HUDEP-2 (cell line): ENCODE data around the gene DDRGK1.
"Not testable (repeated sequence)": the region's sequence is repeated elsewhere in the genome, so short reads cannot be mapped to it uniquely, and the experiment has no call there.

ENCODE experiments used
- DNase-seq, 76 experiments: peaks; one replicate each; lab custom pipeline; 2025; ENCODE audit not compliant: unreplicated experiment in 76 of 76; lab: John Stamatoyannopoulos, UW

DDRGK1 gene

DNA sequence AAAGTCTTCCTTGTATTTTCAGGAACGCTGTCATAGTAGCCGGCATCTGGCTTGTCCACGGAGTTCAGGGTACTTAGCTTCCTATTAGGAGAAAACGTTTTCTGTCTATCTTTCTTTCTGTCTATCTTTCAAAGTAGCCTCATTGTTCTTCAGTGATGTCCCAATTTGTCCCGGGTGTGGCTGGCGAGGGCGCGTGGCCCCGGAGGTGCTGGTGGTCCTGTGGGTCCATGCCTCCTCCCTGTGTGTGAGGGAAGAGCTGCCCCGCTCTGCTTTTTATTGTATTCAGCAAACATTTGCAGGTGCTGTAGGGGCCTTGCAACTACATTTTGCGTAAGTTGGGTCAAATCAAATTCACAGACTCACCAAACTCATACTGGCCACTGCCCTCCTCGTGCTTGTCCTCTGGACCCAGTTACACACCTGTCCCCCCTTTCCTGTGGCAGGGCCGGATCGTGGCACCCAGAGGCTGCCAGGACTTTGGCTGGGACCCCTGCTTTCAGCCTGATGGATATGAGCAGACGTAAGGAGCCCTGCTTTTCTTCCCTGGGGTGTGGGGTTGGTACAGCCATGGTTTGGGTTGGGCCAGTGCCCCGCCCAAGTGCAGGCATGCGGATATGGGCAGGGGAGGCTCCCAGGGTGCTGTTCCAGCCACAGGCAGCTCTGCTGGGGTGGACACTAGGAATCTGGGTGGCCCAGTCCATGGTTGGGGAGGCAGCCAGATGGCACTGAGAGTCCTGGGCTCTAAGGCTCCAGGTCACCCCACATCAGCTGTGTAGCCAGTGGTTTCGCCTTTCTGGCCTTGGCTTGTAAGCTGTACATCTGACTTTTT, 17.1 kb upstream of the DDRGK1 start:
- DNase-seq, result no peak

DNA sequence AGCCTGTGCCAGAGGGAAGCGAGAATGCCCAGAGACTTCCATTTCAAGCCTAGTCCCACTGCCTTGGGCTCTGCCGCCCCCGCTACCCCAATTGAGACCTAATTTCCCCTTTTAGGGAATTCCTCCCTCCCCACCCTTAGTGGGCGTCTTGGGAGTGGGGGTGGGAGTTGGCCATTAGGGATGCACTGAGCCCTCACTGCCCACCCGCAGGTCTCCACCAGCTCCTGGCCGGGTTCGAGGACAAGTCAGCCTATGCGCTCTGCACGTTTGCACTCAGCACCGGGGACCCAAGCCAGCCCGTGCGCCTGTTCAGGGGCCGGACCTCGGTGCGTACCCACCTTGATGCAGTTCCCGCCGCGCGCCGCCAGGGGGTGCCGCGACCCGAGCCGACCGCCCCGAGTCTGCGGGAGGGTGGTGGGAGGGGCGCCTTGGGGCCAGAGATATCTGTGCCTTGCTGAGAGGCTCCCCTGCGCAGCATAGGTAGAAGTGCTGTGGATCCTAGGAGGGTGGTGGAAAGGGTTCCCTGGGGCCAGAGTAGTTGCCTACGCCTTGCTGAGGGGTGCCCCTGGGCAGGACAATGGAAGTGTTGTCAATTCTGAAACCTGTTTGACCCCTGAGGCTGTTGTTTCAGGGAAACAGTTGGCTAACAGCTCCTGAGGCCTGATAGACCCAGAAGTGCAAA, 14.0 kb upstream of the DDRGK1 start:
- DNase-seq, result peak in 56 of 76 experiments; percentile 10 to 80 (median 54)

DNA sequence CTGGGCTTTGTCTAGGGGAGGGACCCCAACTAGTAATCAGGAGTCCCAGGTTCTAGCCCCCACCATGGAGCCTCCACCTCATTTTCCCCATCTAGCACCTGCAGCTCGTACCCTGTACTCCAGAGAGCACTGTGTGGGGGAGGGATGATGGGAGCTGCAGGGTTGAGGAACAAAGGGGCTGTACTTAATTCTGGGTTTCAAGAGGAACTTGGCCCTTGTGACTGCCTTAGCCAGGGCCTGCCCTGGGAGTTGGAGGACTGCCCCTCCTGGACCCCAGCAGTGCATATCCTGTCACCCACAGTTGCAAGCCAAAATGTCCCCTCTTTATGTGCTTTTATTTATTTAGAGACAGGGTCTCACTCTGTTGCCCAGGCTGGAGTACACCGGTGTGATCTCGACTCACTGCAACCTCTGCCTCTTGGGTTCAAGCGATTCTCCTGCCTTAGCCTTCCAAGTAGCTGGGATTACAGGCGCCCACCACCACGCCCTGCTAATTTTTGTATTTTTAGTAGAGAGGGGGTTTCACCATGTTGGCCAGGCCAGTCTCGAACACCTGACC, 11.0 kb upstream of the DDRGK1 start:
- not testable (repeated sequence) for DNase-seq

- no peak for DNase-seq
Measured at GRCh38 chr20:3213226-3213625, 8.7 kb upstream of the DDRGK1 start.

GRCh38 chr20:3210346-3210745, 5.9 kb upstream of the DDRGK1 start:
- peak in 1 of 76 experiments; percentile 21 for DNase-seq

DNA sequence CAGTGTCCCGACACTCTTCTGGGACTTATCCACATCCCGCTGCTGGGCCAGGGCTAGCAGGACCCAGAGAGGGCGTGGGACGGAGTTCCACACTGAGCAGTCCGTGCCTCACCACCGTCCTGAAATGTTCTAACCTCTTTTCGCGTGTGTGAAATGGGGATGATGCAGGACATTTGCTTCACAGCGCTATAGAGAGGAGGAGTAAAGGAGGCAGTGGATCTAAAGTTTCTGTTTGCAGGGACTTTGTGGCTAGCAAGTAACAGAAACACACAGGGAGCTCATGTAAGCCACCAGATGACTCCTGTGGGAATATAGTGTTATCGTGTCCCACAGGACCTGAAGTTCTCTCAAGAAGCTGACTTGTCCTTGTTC, 5.5 kb upstream of the DDRGK1 start:
- DNase-seq, result peak in 4 of 76 experiments; percentile 8 to 40 (median 34)

DNA sequence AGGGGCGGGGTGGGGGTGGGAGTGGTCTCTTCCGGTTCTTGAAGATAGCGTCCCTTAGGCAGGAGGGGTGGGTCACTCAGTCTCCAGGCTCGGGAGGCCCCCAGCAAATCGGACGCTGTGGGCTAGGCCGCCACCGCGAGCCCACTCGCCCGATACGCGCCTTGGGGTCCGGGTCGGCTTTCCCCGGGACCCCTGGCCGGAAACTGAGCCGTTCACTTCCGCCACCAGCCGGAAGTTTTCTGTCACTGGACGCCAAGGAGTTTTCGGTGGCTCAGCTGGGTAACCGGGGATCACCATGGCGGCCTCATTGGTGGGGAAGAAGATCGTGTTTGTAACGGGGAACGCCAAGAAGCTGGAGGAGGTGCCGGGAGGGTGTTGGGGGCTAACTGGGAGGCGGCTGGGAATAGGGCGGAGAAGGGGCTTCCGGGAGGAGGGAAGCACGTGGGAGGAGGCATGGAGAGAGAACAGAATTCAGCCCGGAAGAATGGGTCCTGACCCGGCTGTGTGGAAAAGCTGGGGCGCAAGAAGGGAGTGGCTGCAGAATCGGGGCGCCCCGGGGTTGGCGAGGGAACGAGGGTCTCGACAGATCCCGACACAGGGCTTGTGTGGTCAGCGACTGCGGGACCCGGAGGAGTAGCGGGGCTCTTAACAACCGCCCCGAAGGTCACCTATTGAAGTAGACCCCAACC, 4.9 kb upstream of the DDRGK1 start, which contains the start of gene ITPA:
Gene ITPA (plus strand): TSS at position 242 of the 689 bp plus-strand sequence. CDS start 54 bp downstream, at position 296.
- DNase-seq, result peak in 53 of 76 experiments; percentile 12 to 64 (median 37)

GRCh38 chr20:3208786-3209256, 4.3 kb upstream of the DDRGK1 start:
- peak in 3 of 76 experiments; percentile 25 to 50 (median 41) for DNase-seq

GRCh38 chr20:3203315-3204123, 963 bp downstream of the DDRGK1 start:
- DNase-seq, result peak in 35 of 76 experiments; percentile 8 to 59 (median 37)

- DNase-seq, result no peak
Measured at GRCh38 chr20:3202965-3203314, 1.5 kb downstream of the DDRGK1 start.

DNA sequence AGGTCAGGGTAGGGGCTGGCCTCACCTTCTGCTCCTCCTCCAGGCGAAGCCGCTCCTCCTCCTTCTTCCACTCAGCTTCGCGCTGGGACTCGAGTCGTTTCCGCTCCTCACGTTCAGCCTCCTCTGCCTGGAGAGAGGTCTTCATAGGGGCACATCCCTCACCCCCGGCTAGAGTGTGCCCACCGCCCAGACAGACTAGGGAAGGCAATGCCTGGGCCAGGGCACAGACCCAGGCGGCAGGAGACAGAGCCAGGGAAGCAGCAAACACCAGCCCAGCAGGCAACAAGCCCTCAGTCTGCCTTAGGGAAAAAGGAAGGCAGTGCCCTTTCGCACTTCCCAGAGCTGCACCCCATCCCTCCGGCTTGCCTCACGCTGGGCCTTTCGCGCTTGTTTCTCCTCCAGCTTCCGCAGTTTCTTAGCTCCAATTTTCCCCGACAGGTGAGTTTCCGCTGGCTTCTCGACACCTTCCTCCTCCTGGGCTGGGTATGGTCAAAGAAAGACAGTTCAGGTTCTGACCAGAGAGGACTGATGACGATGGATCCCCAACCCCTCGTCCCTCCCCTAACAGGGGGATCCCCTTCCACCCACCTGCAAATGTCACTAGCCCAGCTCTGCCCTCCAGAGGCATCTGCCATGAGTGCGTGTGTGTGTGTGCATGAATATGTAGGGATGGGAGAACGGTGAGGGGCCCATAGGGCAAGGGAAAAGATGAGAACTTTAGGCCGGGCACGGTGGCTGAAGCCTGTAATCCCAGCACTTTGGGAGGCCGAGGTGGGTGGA, 4.3 kb downstream of the DDRGK1 start:
- DNase-seq, result no peak

GRCh38 chr20:3199206-3199605, 5.3 kb downstream of the DDRGK1 start:
- DNase-seq, result no peak

DNA sequence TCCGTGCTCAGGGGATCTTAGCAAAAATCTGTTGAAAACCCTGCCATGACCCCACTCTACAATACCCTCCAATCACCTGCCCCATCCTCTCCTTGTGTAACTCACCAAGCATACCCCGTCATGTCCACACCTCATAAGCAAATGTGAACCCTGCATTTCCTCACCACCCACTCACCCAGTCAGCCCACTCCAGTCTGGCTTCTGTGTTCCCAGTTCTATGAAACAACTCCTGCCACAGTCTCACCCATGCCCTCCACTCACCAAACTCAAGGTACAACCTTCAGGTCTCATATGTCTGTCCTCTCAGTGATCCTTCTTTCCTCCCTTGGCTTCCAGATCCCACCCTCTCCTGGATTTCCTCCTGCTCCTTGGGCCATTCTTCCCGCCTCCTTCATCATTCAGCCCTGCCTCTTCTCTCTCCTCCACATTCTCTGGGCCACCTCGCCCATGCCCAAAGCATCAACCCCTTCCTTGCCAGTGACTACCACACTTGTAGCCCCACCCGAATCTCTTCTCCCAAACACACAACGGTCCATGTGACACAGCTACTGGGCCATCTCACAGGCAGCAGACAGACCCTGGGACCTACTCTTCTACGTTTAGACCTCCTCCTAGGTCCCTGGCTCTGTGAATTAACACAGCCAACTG, 8.8 kb downstream of the DDRGK1 start:
- no peak for DNase-seq

DNA sequence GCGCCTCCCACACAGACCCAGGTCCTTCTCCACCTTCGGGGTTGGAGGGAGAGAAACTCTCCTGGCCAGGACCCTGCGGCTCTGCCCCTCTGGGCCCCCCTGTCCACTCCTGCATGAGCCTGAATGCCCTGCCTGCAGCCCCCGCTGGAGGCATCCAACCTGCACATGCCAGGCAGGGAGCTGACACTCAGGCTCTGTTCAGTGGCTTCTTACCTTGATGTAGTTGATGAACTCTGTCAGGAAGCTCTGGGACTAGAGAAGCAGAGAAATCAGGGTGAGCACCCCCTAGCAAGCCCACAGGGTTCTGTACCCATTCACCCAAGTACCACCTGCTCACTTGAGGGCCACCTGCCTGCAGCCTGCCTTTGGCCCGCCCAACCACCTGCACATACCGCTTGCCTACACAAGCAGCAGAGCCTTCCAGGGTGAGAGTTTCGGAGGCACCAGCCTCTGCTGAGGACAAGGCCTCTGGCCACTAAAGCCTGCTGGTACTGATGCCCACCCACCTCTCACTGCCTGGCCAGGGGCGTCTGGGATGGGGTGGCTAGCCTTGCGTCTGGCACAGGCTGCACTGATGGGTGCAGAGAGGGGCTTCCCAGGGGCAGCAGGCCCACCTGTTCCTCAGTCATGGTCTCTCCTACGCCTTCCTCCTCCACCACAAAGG, 9.7 kb downstream of the DDRGK1 start:
- no peak for DNase-seq

- no peak for DNase-seq
Measured at GRCh38 chr20:3193806-3194616, 10.5 kb downstream of the DDRGK1 start.

DNA sequence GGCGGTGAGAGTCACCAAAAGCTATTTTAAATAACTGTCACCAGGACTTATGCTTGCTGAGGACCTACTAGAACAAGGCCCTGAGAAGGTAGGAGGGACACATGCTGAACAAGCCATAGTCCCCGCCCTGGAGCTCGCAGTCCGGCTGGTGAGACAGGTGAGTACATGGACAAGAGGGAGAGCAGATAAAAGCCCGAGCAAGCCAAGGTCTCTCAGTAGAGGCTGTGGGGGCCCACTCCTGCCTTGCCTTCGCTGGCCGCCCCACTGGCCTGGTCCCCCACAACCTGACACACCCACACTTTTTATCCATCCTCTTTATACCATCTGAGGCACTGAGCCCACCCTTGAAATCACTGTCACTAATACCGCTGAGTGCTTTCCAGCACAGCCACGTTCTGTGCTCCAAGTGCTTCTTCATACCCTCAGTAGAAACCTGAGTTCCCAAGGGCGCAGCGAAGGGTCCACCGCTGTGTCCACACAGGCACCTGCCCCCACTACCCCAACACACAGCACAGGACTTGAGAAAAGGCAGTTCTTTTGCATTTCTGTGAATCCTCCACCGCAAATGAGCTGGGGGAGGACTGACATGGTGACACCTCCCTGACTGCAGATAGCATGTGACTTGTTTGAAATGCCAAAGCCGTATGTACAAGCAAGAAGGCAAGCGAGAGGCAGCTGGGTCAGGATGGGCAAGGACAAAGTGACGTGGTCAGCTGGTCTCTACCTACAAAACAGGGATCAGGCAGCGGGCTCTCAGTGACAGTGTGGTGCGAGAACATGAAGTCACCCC, 12.1 kb downstream of the DDRGK1 start:
- DNase-seq, result no peak

DNA sequence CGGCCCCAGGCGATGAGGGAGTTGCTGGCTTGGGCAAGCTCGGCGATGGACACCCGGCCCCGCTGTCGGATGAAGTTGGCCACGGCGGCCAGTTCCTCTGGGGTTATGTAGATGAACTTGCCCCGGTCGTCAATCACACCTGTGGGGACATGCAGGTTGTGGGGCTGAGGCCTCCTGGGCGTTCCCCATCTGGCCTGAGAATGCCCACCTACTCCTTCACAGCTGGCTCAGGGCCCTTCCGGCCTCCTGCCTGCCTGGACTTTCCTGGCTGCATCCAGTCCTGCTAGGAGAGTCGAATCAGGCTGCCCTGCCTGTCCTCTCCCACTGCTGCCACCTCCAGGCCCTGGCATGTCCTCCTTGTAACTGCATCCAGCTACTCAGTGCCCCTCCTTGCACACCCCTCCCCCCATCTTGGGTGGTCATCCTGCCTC, 13.8 kb downstream of the DDRGK1 start:
- no peak for DNase-seq
